NT2/D1 (cell line): ENCODE data around the gene ANKZF1.

Experiments used
- SUZ12 ChIP-seq: IDR thresholded peaks from 2 replicates; pipeline ENCODE4 v1.6.1; 2011; ENCODE audit not compliant: insufficient read length, insufficient read depth; ENCODE audit errors: extremely low read depth
- YY1 ChIP-seq: IDR thresholded peaks from 2 replicates; pipeline ENCODE4 v1.6.1; 2011; ENCODE audit not compliant: insufficient read length, insufficient read depth

- no peak for TF ChIP-seq SUZ12
- no peak for TF ChIP-seq YY1
Observed at GRCh38 chr2:219216535-219216915, 13.1 kb upstream of the ANKZF1 start.
